Body of pancreas (tissue), 4 donors: ENCODE measurements around the gene ELP1.

Source experiments
- CTCF ChIP-seq, 7 experiments: fragments of 450-650 bp in 4 of 7; fragments of 200-600 bp in 3 of 7; sonication (generic) in 3 of 7; IDR thresholded peaks; one replicate each; pipeline ENCODE4 v1.5.1; 2016 to 2019; ENCODE audit warnings: antibody characterized with exemption in 7 of 7
- POLR2A ChIP-seq, 3 donors: fragments of 450-650 bp; IDR thresholded peaks; one replicate each; pipeline ENCODE4 v1.6.1; 2016; ENCODE audit warnings: antibody characterized with exemption in 3 of 3, mild to moderate bottlenecking in 2 of 3

GRCh38 chr9:108860354-108860753, 73.6 kb downstream of the ELP1 start:
- TF ChIP-seq POLR2A (IDR thresholded peaks at IDR 0.05) = no peak
- no peak for TF ChIP-seq CTCF (IDR thresholded peaks at IDR 0.05)
